ENCODE measurements around the gene RBM19. TPM values are rescaled to one million over a fixed set of nuclear protein-coding genes. Genes with fewer than 3 reads are reported as not detected.

Gene RBM19
- total RNA-seq, 1 experiment from 2014 or later = 61.7 TPM

DNA sequence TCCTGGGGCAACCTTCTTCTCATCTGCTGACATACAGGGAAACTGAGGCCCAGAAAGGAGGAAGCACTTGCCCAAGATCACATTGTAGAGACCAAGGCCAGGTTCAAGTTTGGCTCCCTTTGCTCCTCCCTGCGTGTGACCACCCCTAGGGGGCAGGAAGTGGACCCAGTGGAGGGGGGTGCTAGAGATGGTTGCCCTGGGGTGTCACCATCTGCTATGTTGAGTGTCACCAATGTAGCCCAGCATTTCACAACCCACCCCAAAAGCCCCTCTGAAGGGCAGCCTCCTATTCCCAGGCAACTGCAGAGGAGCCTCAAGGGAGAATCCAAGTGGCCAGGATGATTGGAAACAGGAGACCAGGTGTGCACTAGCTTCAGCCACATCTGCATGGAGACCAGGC is 12.0 kb upstream of the RBM19 start:
- intact Hi-C loops (cut with micrococcal nuclease) = no loop called here
- Histone ChIP-seq H3K4me1 (ENCODE audit: insufficient read depth, low read length) (no peaks in the 10 kb centered on the region), H3K9ac (ENCODE audit: low read length) (no peak overlapping the region), H3K4me2 (ENCODE audit: low read length) (no peak overlapping the region), H3K9me3 (ENCODE audit: low read length) (no peaks in the 10 kb centered on the region), H3F3A (ENCODE audit: low read length, unreplicated experiment) (no peaks in the 10 kb centered on the region), H3K36me3 (ENCODE audit: low read depth, low read length) (no peaks in the 10 kb centered on the region), H2AFZ (ENCODE audit: low read length) (no peak overlapping the region), H3K27ac (ENCODE audit: low read length) (no peak overlapping the region), H3K79me2 (ENCODE audit: low read length) (no peaks in the 10 kb centered on the region), H4K20me1 (ENCODE audit: low read length) (no peaks in the 10 kb centered on the region), H3K27me3 (ENCODE audit: low read length) (peaks cover 64% of the 10 kb centered on the region), H3K4me3 (ENCODE audit: low read length) (no peak overlapping the region), H3K9me2 (replicated peaks; ENCODE audit: low read length) (no peaks in the 10 kb centered on the region)
- CTCF ChIA-PET = interaction anchor here (0.6 kb wide), 1 partner anchor 1980 kb away, joined by 3 read pairs; no protein-coding TSS in a partner anchor
- POLR2A ChIA-PET (ENCODE audit: unreplicated experiment) = no interaction called here
- TF ChIP-seq, protein P1, sequence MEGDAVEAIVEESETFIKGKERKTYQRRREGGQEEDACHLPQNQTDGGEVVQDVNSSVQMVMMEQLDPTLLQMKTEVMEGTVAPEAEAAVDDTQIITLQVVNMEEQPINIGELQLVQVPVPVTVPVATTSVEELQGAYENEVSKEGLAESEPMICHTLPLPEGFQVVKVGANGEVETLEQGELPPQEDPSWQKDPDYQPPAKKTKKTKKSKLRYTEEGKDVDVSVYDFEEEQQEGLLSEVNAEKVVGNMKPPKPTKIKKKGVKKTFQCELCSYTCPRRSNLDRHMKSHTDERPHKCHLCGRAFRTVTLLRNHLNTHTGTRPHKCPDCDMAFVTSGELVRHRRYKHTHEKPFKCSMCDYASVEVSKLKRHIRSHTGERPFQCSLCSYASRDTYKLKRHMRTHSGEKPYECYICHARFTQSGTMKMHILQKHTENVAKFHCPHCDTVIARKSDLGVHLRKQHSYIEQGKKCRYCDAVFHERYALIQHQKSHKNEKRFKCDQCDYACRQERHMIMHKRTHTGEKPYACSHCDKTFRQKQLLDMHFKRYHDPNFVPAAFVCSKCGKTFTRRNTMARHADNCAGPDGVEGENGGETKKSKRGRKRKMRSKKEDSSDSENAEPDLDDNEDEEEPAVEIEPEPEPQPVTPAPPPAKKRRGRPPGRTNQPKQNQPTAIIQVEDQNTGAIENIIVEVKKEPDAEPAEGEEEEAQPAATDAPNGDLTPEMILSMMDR (conservative IDR thresholded peaks at IDR 0.05; ENCODE audit: low read depth, low read length) = no peak
- TF ChIP-seq EZH2 (IDR thresholded peaks at IDR 0.05; ENCODE audit: low read length, unreplicated experiment) = no peak
- no peak for TF ChIP-seq EZH2phosphoT487 (IDR thresholded peaks at IDR 0.05; ENCODE audit: borderline replicate concordance, low read length)
- BruUV-seq (replicated peaks) = no TSS peak
- DNase-seq = no peak
- no peak for ATAC-seq

DNA sequence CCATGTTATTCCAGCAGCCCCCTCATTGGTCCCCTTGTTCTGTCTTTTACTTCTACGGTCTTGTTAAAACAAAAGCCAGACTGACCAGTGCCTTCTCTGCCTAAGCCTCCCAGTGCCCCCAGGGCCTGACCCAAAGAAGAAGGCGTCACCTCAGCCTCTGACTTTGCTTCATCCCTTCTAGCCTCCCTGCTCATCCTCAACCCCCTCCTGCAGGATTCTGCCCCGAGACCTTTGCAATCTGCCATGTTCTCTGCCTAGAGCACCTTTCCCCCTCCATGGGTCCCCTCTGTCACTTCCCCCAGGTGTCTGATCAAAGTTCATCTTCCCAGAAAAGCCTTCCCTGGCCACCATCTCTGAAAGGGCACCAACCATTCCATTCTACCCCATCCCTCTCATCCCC is 7.9 kb upstream of the RBM19 start:
- POLR2A ChIA-PET (ENCODE audit: unreplicated experiment) = no interaction called here
- Histone ChIP-seq H3K79me2 (ENCODE audit: low read length) (no peaks in the 10 kb centered on the region), H3K9me2 (replicated peaks; ENCODE audit: low read length) (no peaks in the 10 kb centered on the region), H3K27ac (ENCODE audit: low read length) (no peak overlapping the region), H4K20me1 (ENCODE audit: low read length) (no peaks in the 10 kb centered on the region), H3K9ac (ENCODE audit: low read length) (no peak overlapping the region), H3K4me3 (ENCODE audit: low read length) (no peak overlapping the region), H3K4me2 (ENCODE audit: low read length) (no peak overlapping the region), H2AFZ (ENCODE audit: low read length) (no peak overlapping the region), H3K9me3 (ENCODE audit: low read length) (no peaks in the 10 kb centered on the region), H3K36me3 (ENCODE audit: low read depth, low read length) (no peaks in the 10 kb centered on the region), H3K27me3 (ENCODE audit: low read length) (peaks cover 79% of the 10 kb centered on the region), H3F3A (ENCODE audit: low read length, unreplicated experiment) (no peaks in the 10 kb centered on the region), H3K4me1 (ENCODE audit: insufficient read depth, low read length) (no peaks in the 10 kb centered on the region)
- intact Hi-C loops (cut with micrococcal nuclease) = no loop called here
- no TSS peak for BruUV-seq (replicated peaks)
- TF ChIP-seq, protein P1 (conservative IDR thresholded peaks at IDR 0.05; ENCODE audit: low read depth, low read length) = no peak
- no peak for TF ChIP-seq EZH2phosphoT487 (IDR thresholded peaks at IDR 0.05; ENCODE audit: borderline replicate concordance, low read length)
- no peak for TF ChIP-seq EZH2 (IDR thresholded peaks at IDR 0.05; ENCODE audit: low read length, unreplicated experiment)
- DNase-seq = no peak
- CTCF ChIA-PET = no interaction called here
- ATAC-seq = no peak

DNA sequence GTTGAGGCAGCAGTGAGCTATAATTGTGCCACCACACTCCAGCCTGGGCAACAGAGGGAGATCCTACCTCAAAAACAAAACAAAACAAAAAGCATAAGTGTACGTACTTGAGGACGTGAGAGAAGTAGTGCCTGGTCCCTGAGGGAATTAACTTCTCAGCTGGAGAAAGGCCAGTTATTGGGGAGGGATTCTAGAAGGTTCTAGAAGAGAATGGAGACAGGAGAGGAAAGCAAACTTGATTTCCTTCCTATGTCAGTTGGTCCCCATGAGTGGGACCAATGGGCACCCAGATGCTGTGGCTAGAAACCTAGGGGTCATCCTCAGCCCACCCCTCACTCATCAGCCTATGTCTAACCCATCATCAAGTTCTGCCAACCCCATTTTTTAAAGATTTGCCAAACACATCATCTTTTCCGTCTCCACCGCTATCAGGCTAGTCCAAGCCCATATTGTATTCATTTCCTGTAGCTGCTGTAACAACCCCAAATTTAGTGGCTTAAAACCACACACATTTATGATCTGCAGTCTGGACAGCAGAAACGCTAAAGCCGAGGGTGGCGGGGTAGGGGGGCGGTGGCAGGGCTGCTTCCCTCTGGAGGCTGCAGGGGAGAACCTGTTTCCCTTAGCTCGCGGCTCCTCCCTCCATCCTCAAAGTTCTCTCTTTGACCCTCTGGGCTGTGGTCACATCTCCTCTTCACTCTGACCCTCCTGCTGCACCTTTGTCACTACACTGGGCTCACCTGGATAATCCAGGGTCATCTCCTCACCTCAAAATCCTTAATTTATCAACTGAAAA is 7.2 kb upstream of the RBM19 start:
- H2AFZ ChIP-seq (ENCODE audit: low read length) = no peak overlapping the region
- TF ChIP-seq, protein P1 (conservative IDR thresholded peaks at IDR 0.05; ENCODE audit: low read depth, low read length) = no peak
- no peak for TF ChIP-seq EZH2 (IDR thresholded peaks at IDR 0.05; ENCODE audit: low read length, unreplicated experiment)
- no peak for TF ChIP-seq EZH2phosphoT487 (IDR thresholded peaks at IDR 0.05; ENCODE audit: borderline replicate concordance, low read length)
- BruUV-seq (replicated peaks) = no TSS peak
- no peaks in the 10 kb centered on the region for H4K20me1 ChIP-seq (ENCODE audit: low read length)
- POLR2A ChIA-PET (ENCODE audit: unreplicated experiment) = no interaction called here
- H3K4me1 ChIP-seq (ENCODE audit: insufficient read depth, low read length) = no peaks in the 10 kb centered on the region
- no peak overlapping the region for H3K4me3 ChIP-seq (ENCODE audit: low read length)
- peaks cover 72% of the 10 kb centered on the region for H3K27me3 ChIP-seq (ENCODE audit: low read length)
- H3K9me2 ChIP-seq (replicated peaks; ENCODE audit: low read length) = no peaks in the 10 kb centered on the region
- no peak for ATAC-seq
- no peaks in the 10 kb centered on the region for H3F3A ChIP-seq (ENCODE audit: low read length, unreplicated experiment)
- DNase-seq = no peak
- H3K36me3 ChIP-seq (ENCODE audit: low read depth, low read length) = no peaks in the 10 kb centered on the region
- intact Hi-C loops (cut with micrococcal nuclease) = no loop called here
- no peaks in the 10 kb centered on the region for H3K9me3 ChIP-seq (ENCODE audit: low read length)
- no peak overlapping the region for H3K9ac ChIP-seq (ENCODE audit: low read length)
- CTCF ChIA-PET = no interaction called here
- no peaks in the 10 kb centered on the region for H3K79me2 ChIP-seq (ENCODE audit: low read length)
- no peak overlapping the region for H3K27ac ChIP-seq (ENCODE audit: low read length)
- H3K4me2 ChIP-seq (ENCODE audit: low read length) = no peak overlapping the region

Data from PC-3 (cell line).